CD14-positive monocyte (primary cell): Measurements from ENCODE around the gene ZBTB43. TPM values are rescaled to one million over a fixed set of nuclear protein-coding genes. Genes with fewer than 3 reads are reported as not detected.
"Not testable (repeated sequence)": the region's sequence is repeated elsewhere in the genome, so short reads cannot be mapped to it uniquely, and the experiment has no call there.

Source experiments
- DNase-seq, 3 donors: peaks; one replicate each; pipeline ENCODE4 v3.0.0-alpha.2; 2011 to 2022
- H2AFZ ChIP-seq: 2 replicates; pipeline ENCODE4 v1.6.0; 2012; ENCODE audit warnings: mild to moderate bottlenecking, low read depth, low read length, inconsistent platforms; ENCODE audit not compliant: insufficient read depth, poor library complexity, severe bottlenecking
- H3K27ac ChIP-seq, 2 donors: 1 replicate in 1 of 2; 2 replicates in 1 of 2; pipeline ENCODE4 v1.5.1; 2012 to 2013; ENCODE audit warnings: low read length in 2 of 2, control low read depth in 1 of 2, inconsistent platforms in 1 of 2, low read depth in 1 of 2, mild to moderate bottlenecking in 1 of 2
- H3K27me3 ChIP-seq, 2 donors: one replicate each; pipeline versions ENCODE4 v1.6.0 to v1.6.1; 2011 to 2013; ENCODE audit warnings: low read length in 2 of 2; ENCODE audit not compliant: control insufficient read depth in 2 of 2, insufficient read depth in 2 of 2
- H3K36me3 ChIP-seq, 2 donors: replicated peaks in 1 of 2; 1 replicate in 1 of 2; 2 replicates in 1 of 2; pipeline versions ENCODE4 v1.5.1 to v1.6.1; 2012 to 2013; ENCODE audit warnings: low read length in 2 of 2, control low read depth in 1 of 2, inconsistent platforms in 1 of 2, mild to moderate bottlenecking in 1 of 2; ENCODE audit not compliant: insufficient read depth in 2 of 2, control insufficient read depth in 1 of 2
- H3K4me1 ChIP-seq, 2 donors: 1 replicate in 1 of 2; 2 replicates in 1 of 2; pipeline versions ENCODE4 v1.5.1 to v1.6.1; 2012 to 2013; ENCODE audit warnings: low read length in 2 of 2, control low read depth in 1 of 2, inconsistent platforms in 1 of 2, mild to moderate bottlenecking in 1 of 2, moderate library complexity in 1 of 2; ENCODE audit not compliant: insufficient read depth in 2 of 2, control insufficient read depth in 1 of 2
- H3K4me2 ChIP-seq: replicated peaks from 2 replicates; pipeline ENCODE3; 2012; ENCODE audit warnings: low read length, moderate library complexity, mild to moderate bottlenecking; ENCODE audit not compliant: poor library complexity, severe bottlenecking; ENCODE audit errors: extremely low read depth
- H3K4me3 ChIP-seq, 3 experiments: fragments of 200-600 bp in 1 of 3; sonication (generic) in 1 of 3; replicated peaks in 1 of 3; 1 replicate in 2 of 3; 2 replicates in 1 of 3; pipeline ENCODE4 v1.5.1; 2011 to 2013; ENCODE audit warnings: low read length in 3 of 3, mild to moderate bottlenecking in 3 of 3, control low read depth in 2 of 3, low read depth in 2 of 3, inconsistent platforms in 1 of 3, moderate library complexity in 1 of 3
- H3K79me2 ChIP-seq: 2 replicates; pipeline ENCODE4 v1.6.0; 2012; ENCODE audit warnings: mild to moderate bottlenecking, control low read depth, inconsistent platforms, low read length, moderate library complexity; ENCODE audit not compliant: insufficient read depth
- H3K9ac ChIP-seq: 2 replicates; pipeline ENCODE4 v1.6.0; 2017; ENCODE audit warnings: low read length, mild to moderate bottlenecking; ENCODE audit not compliant: insufficient read depth, poor library complexity, severe bottlenecking
- H3K9me3 ChIP-seq, 2 donors: replicated peaks in 1 of 2; 1 replicate in 1 of 2; 2 replicates in 1 of 2; pipeline versions ENCODE4 v1.5.1 to v1.6.1; 2012 to 2013; ENCODE audit warnings: low read length in 2 of 2, control low read depth in 1 of 2; ENCODE audit not compliant: control insufficient read depth in 1 of 2, insufficient read depth in 1 of 2
- H4K20me1 ChIP-seq: 2 replicates; pipeline ENCODE4 v1.6.0; 2012; ENCODE audit warnings: mild to moderate bottlenecking, low read length, control low read depth, moderate library complexity; ENCODE audit not compliant: insufficient read depth
- H3K27ac Mint-ChIP-seq, 7 donors: one replicate each; pipeline ENCODE4 v1.8.0; 2020; ENCODE audit warnings: mild to moderate bottlenecking in 7 of 7, mixed read lengths in 7 of 7, moderate library complexity in 6 of 7, inconsistent platforms in 2 of 7
- H3K27me3 Mint-ChIP-seq, 3 donors: one replicate each; pipeline ENCODE4 v1.8.0; 2021 to 2022; ENCODE audit warnings: low read depth in 3 of 3, mild to moderate bottlenecking in 3 of 3, mixed read lengths in 3 of 3, moderate library complexity in 3 of 3, inconsistent platforms in 1 of 3
- H3K36me3 Mint-ChIP-seq, 2 donors: one replicate each; pipeline ENCODE4 v1.8.0; 2020; ENCODE audit warnings: mixed read lengths in 2 of 2, inconsistent platforms in 1 of 2, mild to moderate bottlenecking in 1 of 2
- H3K4me1 Mint-ChIP-seq: one replicate; pipeline ENCODE4 v1.8.0; 2020; ENCODE audit warnings: mild to moderate bottlenecking, mixed read lengths
- H3K4me3 Mint-ChIP-seq, 2 donors: one replicate each; pipeline ENCODE4 v1.8.0; 2020; ENCODE audit warnings: mild to moderate bottlenecking in 2 of 2, mixed read lengths in 2 of 2, moderate library complexity in 1 of 2
- H3K9me3 Mint-ChIP-seq, 7 donors: one replicate each; pipeline ENCODE4 v1.8.0; 2020 to 2022; ENCODE audit warnings: mixed read lengths in 7 of 7, mild to moderate bottlenecking in 6 of 7, moderate library complexity in 6 of 7, inconsistent platforms in 2 of 7
- WGBS: methylation state at CpG from one replicate; pipeline ENCODE4 v1.1.5; 2013; ENCODE audit warnings: missing lambda C conversion rate; ENCODE audit not compliant: insufficient coverage; 5-methylcytosine and 5-hydroxymethylcytosine counted together
- intact Hi-C, 2 donors: fragments of 100-400 bp; cut with micrococcal nuclease; formaldehyde crosslinking; loops; one replicate each; pipeline versions ENCODE4 v1.15.0 to v1.15.1; 2023
- polyA plus RNA-seq, 3 donors: library from polyadenylated mRNA; depleted of rRNA in 1 of 3; unstranded in 2 of 3; stranded (reverse) in 1 of 3; fragments of 300-500 nt in 2 of 3; fragments of >200 nt in 1 of 3; fragmentation: Illumina TruSeq in 2 of 3; gene quantifications; 1 replicate in 2 of 3; 2 replicates in 1 of 3; pipeline ENCODE4 v1.2.3, GENCODE V29; 2012 to 2021
- TF ChIP-seq, protein P1 (sequence below): fragments of 200-600 bp; IDR thresholded peaks from one replicate; pipeline ENCODE4 v1.8.0; 2022; ENCODE audit warnings: antibody characterized with exemption, mild to moderate bottlenecking

ZBTB43 gene
- polyA plus RNA-seq, 3 donors: 6.1 to 15.9 (median 6.8) TPM

DNA sequence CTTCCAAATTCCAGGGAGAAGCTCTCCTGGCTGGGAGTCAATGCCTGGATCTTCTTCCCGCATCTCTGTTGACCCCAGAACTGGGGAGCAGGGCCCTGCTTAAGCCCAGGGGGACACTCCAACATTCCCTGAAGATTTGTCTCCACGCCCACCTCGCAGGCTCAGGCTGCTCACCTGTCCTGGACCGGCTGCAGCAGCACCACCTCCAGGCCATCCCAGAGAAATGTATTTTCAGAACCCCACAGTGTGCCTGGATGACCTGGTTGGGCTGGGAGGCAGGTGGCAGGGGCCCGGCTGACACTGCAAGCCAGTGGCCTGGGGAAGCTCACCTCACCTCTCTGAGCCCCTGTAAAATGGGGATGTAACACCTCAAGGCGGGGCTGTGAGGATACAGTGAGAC, 27.1 kb upstream of the ZBTB43 start:
- peaks cover 0 to 12% of the 10 kb centered on the region in 2 donors for H3K27me3 ChIP-seq
- 17% methylated on average over 5 of the region's 6 CpGs for WGBS

GRCh38 chr9:126778141-126778540, 26.7 kb upstream of the ZBTB43 start:
- TF ChIP-seq, protein P1, sequence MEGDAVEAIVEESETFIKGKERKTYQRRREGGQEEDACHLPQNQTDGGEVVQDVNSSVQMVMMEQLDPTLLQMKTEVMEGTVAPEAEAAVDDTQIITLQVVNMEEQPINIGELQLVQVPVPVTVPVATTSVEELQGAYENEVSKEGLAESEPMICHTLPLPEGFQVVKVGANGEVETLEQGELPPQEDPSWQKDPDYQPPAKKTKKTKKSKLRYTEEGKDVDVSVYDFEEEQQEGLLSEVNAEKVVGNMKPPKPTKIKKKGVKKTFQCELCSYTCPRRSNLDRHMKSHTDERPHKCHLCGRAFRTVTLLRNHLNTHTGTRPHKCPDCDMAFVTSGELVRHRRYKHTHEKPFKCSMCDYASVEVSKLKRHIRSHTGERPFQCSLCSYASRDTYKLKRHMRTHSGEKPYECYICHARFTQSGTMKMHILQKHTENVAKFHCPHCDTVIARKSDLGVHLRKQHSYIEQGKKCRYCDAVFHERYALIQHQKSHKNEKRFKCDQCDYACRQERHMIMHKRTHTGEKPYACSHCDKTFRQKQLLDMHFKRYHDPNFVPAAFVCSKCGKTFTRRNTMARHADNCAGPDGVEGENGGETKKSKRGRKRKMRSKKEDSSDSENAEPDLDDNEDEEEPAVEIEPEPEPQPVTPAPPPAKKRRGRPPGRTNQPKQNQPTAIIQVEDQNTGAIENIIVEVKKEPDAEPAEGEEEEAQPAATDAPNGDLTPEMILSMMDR: no peak
- Histone ChIP-seq H3K4me3 (no peak overlapping the region), H3K9ac (no peak overlapping the region), H2AFZ (no peak overlapping the region), H3K4me1 (no peaks in the 10 kb centered on the region), H3K79me2 (no peaks in the 10 kb centered on the region), H3K9me3 (no peaks in the 10 kb centered on the region), H4K20me1 (no peaks in the 10 kb centered on the region), H3K36me3 (no peaks in the 10 kb centered on the region), H3K27me3 (peaks cover 0 to 8% of the 10 kb centered on the region in 2 donors), H3K27ac (no peak overlapping the region), H3K4me2 (no peak overlapping the region)
- Mint-ChIP-seq H3K4me3 (no peak overlapping the region), H3K9me3 (peaks cover 0 to 1% (median 0%) of the 10 kb centered on the region in 7 donors), H3K4me1 (peaks cover 3% of the 10 kb centered on the region), H3K27me3 (peaks cover 5 to 56% (median 21%) of the 10 kb centered on the region in 3 donors), H3K36me3 (no peaks in the 10 kb centered on the region), H3K27ac (no peak overlapping the region)
- intact Hi-C loops: loop anchor here in 1 of 2 donors (5.0 kb wide), 1 partner anchor 166 kb away; the partner anchor contains the start of gene LMX1B
- no peak for DNase-seq
- 96% methylated on average over 4 of the region's 8 CpGs for WGBS

More for the DNA sequence above, 27.1 kb upstream of the ZBTB43 start:
- H3K27ac ChIP-seq: no peak overlapping the region
- H4K20me1 ChIP-seq: no peaks in the 10 kb centered on the region
- H3K4me2 ChIP-seq: no peak overlapping the region
- no peak overlapping the region for H3K27ac Mint-ChIP-seq
- H3K79me2 ChIP-seq: no peaks in the 10 kb centered on the region
- no peak overlapping the region for H3K9ac ChIP-seq
- peaks cover 7 to 57% (median 19%) of the 10 kb centered on the region in 3 donors for H3K27me3 Mint-ChIP-seq
- no peak overlapping the region for H3K4me3 Mint-ChIP-seq
- no peaks in the 10 kb centered on the region for H3K9me3 ChIP-seq
- H3K36me3 ChIP-seq: no peaks in the 10 kb centered on the region
- TF ChIP-seq, protein P1: no peak
- intact Hi-C loops: loop anchor here in 1 of 2 donors (5.0 kb wide), 1 partner anchor 165 kb away; the partner anchor contains the start of gene LMX1B
- no peaks in the 10 kb centered on the region for H3K4me1 ChIP-seq
- no peaks in the 10 kb centered on the region for H3K36me3 Mint-ChIP-seq
- no peak overlapping the region for H3K4me3 ChIP-seq
- peaks cover 0 to 2% (median 0%) of the 10 kb centered on the region in 7 donors for H3K9me3 Mint-ChIP-seq
- H3K4me1 Mint-ChIP-seq: peaks cover 3% of the 10 kb centered on the region
- no peak for DNase-seq
- H2AFZ ChIP-seq: no peak overlapping the region

DNA sequence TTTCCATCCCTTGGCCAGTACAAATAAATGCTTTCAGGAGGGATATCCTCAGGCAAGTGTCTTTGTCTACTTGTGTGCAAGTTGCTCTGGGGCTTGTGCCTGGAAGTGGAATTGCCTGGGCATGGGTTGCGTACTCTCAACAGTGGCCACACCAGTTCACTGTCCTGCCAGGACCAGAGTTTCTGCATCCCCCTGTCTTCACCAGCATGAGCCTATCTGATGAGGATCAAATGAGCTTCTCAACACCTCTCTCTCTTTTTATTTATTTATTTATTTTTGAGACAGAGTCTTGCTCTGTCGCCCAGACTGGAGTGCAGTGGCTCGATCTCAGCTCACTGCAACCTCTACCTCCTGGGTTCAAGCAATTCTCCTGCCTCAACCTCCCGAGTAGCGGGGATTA, 26.1 kb upstream of the ZBTB43 start:
- H3K9ac ChIP-seq, H3K4me1 Mint-ChIP-seq, H3K4me3 ChIP-seq, H3K9me3 Mint-ChIP-seq, DNase-seq, H3K9me3 ChIP-seq, H3K4me2 ChIP-seq, H4K20me1 ChIP-seq, H3K27ac ChIP-seq, H3K79me2 ChIP-seq, H3K27ac Mint-ChIP-seq, H3K4me3 Mint-ChIP-seq, H3K27me3 ChIP-seq, H3K36me3 ChIP-seq, H2AFZ ChIP-seq, H3K36me3 Mint-ChIP-seq, H3K4me1 ChIP-seq: not testable (repeated sequence)
- WGBS: 100% methylated on average over 1 of the region's 5 CpGs
- peaks cover 3 to 51% (median 22%) of the 10 kb centered on the region in 3 donors for H3K27me3 Mint-ChIP-seq
- intact Hi-C loops: loop anchor here in 1 of 2 donors (5.0 kb wide), 1 partner anchor 166 kb away; the partner anchor contains the start of gene LMX1B
